Measurements from ENCODE around the gene MORN5. TPM values are rescaled to one million over a fixed set of nuclear protein-coding genes. Genes with fewer than 3 reads are reported as not detected.

The MORN5 gene
- total and polyA plus RNA-seq, 10 of the 15 experiments (the other 5 are each of a cell fraction or from before 2014, with no cell fraction given): not detected

DNA sequence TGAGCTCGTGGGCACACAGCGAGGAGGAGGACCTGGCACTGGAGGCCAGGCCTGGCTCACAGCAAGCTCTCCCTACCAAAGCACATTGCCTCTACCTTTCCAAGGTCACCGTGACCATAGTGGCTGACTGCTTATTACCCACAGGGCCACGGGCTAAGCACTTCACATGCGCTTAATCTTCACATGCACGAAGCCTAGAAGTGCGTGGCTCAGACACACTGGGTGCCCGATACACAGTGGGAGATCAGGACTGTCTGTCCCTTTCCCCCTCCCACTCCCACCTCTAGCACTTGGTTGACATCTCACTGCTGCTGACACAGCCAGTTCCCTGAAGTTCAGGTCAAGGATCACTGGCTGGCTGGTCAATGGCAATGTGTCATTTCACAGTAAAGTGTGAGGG lies 45.5 kb downstream of the MORN5 start (continued):
- TF ChIP-seq, protein P1, sequence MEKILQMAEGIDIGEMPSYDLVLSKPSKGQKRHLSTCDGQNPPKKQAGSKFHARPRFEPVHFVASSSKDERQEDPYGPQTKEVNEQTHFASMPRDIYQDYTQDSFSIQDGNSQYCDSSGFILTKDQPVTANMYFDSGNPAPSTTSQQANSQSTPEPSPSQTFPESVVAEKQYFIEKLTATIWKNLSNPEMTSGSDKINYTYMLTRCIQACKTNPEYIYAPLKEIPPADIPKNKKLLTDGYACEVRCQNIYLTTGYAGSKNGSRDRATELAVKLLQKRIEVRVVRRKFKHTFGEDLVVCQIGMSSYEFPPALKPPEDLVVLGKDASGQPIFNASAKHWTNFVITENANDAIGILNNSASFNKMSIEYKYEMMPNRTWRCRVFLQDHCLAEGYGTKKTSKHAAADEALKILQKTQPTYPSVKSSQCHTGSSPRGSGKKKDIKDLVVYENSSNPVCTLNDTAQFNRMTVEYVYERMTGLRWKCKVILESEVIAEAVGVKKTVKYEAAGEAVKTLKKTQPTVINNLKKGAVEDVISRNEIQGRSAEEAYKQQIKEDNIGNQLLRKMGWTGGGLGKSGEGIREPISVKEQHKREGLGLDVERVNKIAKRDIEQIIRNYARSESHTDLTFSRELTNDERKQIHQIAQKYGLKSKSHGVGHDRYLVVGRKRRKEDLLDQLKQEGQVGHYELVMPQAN (conservative IDR thresholded peaks at IDR 0.05): no peak
- no peak for TF ChIP-seq EZH2 (IDR thresholded peaks at IDR 0.05; ENCODE audit: borderline replicate concordance, control insufficient read depth, low read depth, low read length)
- TF ChIP-seq RFX5 (IDR thresholded peaks at IDR 0.05; ENCODE audit: low read depth, low read length): no peak
- TF ChIP-seq CEBPB (IDR thresholded peaks at IDR 0.05; ENCODE audit: borderline replicate concordance in 1 of 2, low read depth in 2 of 2, low read length in 2 of 2): no peak
- TF ChIP-seq RBBP5 (conservative IDR thresholded peaks at IDR 0.05): no peak
- TF ChIP-seq MTA3 (IDR thresholded peaks at IDR 0.05; ENCODE audit: borderline replicate concordance, low read length): no peak
- no peak for TF ChIP-seq POLR2A (IDR thresholded peaks at IDR 0.05; ENCODE audit: low read depth, low read length)

DNA sequence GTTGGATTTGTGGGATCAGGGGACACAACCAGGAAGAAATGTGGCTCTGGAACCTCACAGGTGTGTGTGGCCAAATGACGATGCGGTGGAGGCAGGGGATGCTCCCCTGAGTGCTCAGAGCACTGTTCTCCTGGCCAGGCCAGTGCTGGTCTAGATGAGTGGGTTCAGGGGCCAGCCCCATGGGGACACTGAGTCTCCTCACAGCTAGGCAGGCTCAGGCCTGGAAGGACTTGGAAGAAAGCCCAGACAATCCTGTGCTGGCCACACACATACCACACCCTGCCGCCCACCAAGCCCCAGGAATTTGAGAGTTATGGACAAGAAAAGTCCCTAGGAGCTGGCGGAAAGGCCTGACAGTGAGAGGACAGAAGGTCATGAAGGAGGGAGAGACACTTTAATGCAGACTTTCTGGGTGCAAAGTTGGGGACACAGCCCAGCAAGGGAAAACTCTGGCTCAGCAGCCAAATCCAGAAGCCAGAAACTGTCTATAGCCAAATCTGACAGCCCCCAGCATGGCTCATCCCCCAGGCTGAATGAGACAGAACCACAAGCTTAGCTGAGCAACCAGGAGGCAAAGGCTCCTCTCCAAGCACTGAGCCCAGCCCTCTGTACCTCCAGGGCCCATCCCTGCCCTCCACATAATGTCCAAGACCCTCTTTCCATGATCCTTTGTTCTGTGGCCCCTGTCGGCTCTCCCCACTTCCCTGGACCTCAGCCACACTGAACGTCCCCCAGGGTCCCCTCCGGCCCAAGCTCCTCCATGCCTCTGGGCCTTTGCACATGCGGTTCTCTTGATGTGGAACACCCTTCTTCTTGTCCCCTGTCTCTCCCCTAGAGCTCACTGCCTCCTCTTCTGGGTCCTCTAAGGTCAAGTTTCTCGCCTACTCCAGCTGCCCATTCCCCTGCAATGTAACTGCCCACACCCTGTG lies 46.7 kb downstream of the MORN5 start:
- ChIA-PET POLR2A (no interaction called here), CTCF (interaction anchor here (0.5 to 1.2 kb wide), 2 partner anchors 22 to 81 kb away, joined by 3 to 4 read pairs; no protein-coding TSS in a partner anchor), RAD21 (ENCODE audit: unreplicated experiment) (no interaction called here), SMC1A (ENCODE audit: uncharacterized antibody, unreplicated experiment) (no interaction called here)
- H3K79me2 ChIP-seq (ENCODE audit: control insufficient read depth, insufficient read depth, low read length): no peaks in the 10 kb centered on the region
- no peak for ATAC-seq
- no peak overlapping the region for H3K4me3 ChIP-seq
- no peak for DNase-seq (ENCODE audit: low read depth, low spot score)
- no peak for FAIRE-seq
- no peak overlapping the region for H3K9ac ChIP-seq (ENCODE audit: control insufficient read depth, insufficient read depth, low read length)
- intact Hi-C loops (cut with micrococcal nuclease; ENCODE audit: unreplicated experiment): no loop called here
- no TSS peak for BruUV-seq (replicated peaks)
- in situ Hi-C loops (cut with MboI): no loop called here
- no peak overlapping the region for H3K27ac ChIP-seq (ENCODE audit: control insufficient read depth, insufficient read depth)
- H3K4me2 ChIP-seq (ENCODE audit: control insufficient read depth, insufficient read depth): no peak overlapping the region
- no peaks in the 10 kb centered on the region for H3K36me3 ChIP-seq (ENCODE audit: control insufficient read depth in 2 of 2, insufficient read depth in 2 of 2, low read length in 1 of 2)
- H3K27me3 ChIP-seq (replicated peaks in 1 of 2; ENCODE audit: control insufficient read depth in 2 of 2, insufficient read depth in 2 of 2, low read length in 1 of 2): no peaks in the 10 kb centered on the region; a peak in 2 of 4 replicates
- WGBS (ENCODE audit: insufficient coverage, insufficient replicate concordance, low lambda C conversion rate, missing lambda C conversion rate): 22% methylated on average over 9 of the region's 9 CpGs
- H2AFZ ChIP-seq (ENCODE audit: control insufficient read depth, low read depth, low read length): no peak overlapping the region
- no peaks in the 10 kb centered on the region for H3K4me1 ChIP-seq (ENCODE audit: control insufficient read depth, insufficient read depth, low read length)
- no peaks in the 10 kb centered on the region for H4K20me1 ChIP-seq (ENCODE audit: control insufficient read depth, insufficient read depth)
- no peaks in the 10 kb centered on the region for H3K9me3 ChIP-seq (replicated peaks; ENCODE audit: control insufficient read depth, insufficient read depth, low read length)
- TF ChIP-seq SMARCA5 (IDR thresholded peaks at IDR 0.05): no peak
- TF ChIP-seq, protein P2, sequence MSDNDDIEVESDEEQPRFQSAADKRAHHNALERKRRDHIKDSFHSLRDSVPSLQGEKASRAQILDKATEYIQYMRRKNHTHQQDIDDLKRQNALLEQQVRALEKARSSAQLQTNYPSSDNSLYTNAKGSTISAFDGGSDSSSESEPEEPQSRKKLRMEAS (IDR thresholded peaks at IDR 0.05; ENCODE audit: low read depth, low read length): no peak
- no peak for TF ChIP-seq BACH1 (IDR thresholded peaks at IDR 0.05; ENCODE audit: borderline replicate concordance)
- TF ChIP-seq IRF4 (IDR thresholded peaks at IDR 0.05; ENCODE audit: low read depth, low read length): no peak
- TF ChIP-seq WRNIP1 (IDR thresholded peaks at IDR 0.05; ENCODE audit: borderline replicate concordance, low read depth, low read length): no peak
- TF ChIP-seq BCL11A (IDR thresholded peaks at IDR 0.05; ENCODE audit: low read depth, low read length): no peak
- no peak for TF ChIP-seq SUPT20H (IDR thresholded peaks at IDR 0.05; ENCODE audit: borderline replicate concordance, control insufficient read depth, low read depth, low read length)
- TF ChIP-seq BMI1 (IDR thresholded peaks at IDR 0.05; ENCODE audit: borderline replicate concordance): no peak
- TF ChIP-seq, protein P3, sequence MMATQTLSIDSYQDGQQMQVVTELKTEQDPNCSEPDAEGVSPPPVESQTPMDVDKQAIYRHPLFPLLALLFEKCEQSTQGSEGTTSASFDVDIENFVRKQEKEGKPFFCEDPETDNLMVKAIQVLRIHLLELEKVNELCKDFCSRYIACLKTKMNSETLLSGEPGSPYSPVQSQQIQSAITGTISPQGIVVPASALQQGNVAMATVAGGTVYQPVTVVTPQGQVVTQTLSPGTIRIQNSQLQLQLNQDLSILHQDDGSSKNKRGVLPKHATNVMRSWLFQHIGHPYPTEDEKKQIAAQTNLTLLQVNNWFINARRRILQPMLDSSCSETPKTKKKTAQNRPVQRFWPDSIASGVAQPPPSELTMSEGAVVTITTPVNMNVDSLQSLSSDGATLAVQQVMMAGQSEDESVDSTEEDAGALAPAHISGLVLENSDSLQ (IDR thresholded peaks at IDR 0.05): no peak
- TF ChIP-seq RFX5 (IDR thresholded peaks at IDR 0.05; ENCODE audit: low read depth, low read length): no peak
- TF ChIP-seq GABPA (IDR thresholded peaks at IDR 0.05; ENCODE audit: low read depth): no peak
- no peak for TF ChIP-seq JUND (IDR thresholded peaks at IDR 0.05; ENCODE audit: low read depth, low read length)

Data from GM12878 (cell line).